B cell (primary cell): ENCODE measurements around the gene JPH3. TPM values are rescaled to one million over a fixed set of nuclear protein-coding genes. Genes with fewer than 3 reads are reported as not detected.

Source experiments
- ATAC-seq: fragments of 200-7000 bp; cut with Tn5 transposase; one replicate; pipeline ENCODE4 v1.10.0; 2021; ENCODE audit warnings: low read depth, mild to moderate bottlenecking, moderate number of reproducible peaks, moderate library complexity
- CTCF ChIA-PET: fragments of 350-600 bp; sonication (Branson Sonifier 250); formaldehyde crosslinking; loops from one replicate; lab custom pipeline; 2021; ENCODE audit warnings: antibody characterized with exemption, inconsistent platforms; lab: Charles Lee
- POLR2A ChIA-PET: fragments of 350-600 bp; sonication (Branson Sonifier 250); formaldehyde crosslinking; loops from one replicate; lab custom pipeline; 2021; ENCODE audit warnings: antibody characterized with exemption; lab: Charles Lee
- DNase-seq: peaks from one replicate; pipeline ENCODE4 v3.0.0; 2013
- H2AFZ ChIP-seq: 2 replicates; pipeline ENCODE4 v1.6.1; 2012; ENCODE audit warnings: mild to moderate bottlenecking, low read depth, low read length; ENCODE audit not compliant: insufficient read depth, poor library complexity, severe bottlenecking
- H3K27ac ChIP-seq, 2 donors: 1 replicate in 1 of 2; 2 replicates in 1 of 2; pipeline ENCODE4 v1.5.1; 2012 to 2013; ENCODE audit warnings: low read length in 2 of 2, mild to moderate bottlenecking in 2 of 2, moderate library complexity in 1 of 2
- H3K27me3 ChIP-seq, 4 experiments: fragments of 200-600 bp in 1 of 4; sonication (generic) in 1 of 4; replicated peaks in 1 of 4; 1 replicate in 2 of 4; 2 replicates in 2 of 4; pipeline versions ENCODE4 v1.6.1 to v1.7.0; 2013 to 2016; ENCODE audit warnings: low read length in 3 of 4, mild to moderate bottlenecking in 2 of 4, mixed read lengths in 1 of 4, moderate library complexity in 1 of 4; ENCODE audit not compliant: insufficient read depth in 4 of 4, control insufficient read depth in 3 of 4; ENCODE audit errors: control extremely low read depth in 1 of 4
- H3K36me3 ChIP-seq, 2 experiments: replicated peaks in 1 of 2; 1 replicate in 1 of 2; 2 replicates in 1 of 2; pipeline versions ENCODE4 v1.6.1 to v1.7.1; 2013; ENCODE audit warnings: low read length in 1 of 2; ENCODE audit not compliant: insufficient read depth in 2 of 2, control insufficient read depth in 1 of 2; ENCODE audit errors: control extremely low read depth in 1 of 2, extremely low read depth in 1 of 2
- H3K4me1 ChIP-seq, 2 donors: fragments of 200-600 bp in 1 of 2; sonication (generic) in 1 of 2; 1 replicate in 1 of 2; 2 replicates in 1 of 2; pipeline versions ENCODE4 v1.5.1 to v1.6.1; 2013 to 2017; ENCODE audit warnings: low read length in 2 of 2; ENCODE audit not compliant: control insufficient read depth in 2 of 2, insufficient read depth in 2 of 2
- H3K4me2 ChIP-seq: replicated peaks from 2 replicates; pipeline ENCODE3; 2012; ENCODE audit warnings: mild to moderate bottlenecking, low read depth, low read length; ENCODE audit not compliant: poor library complexity, severe bottlenecking
- H3K4me3 ChIP-seq, 5 experiments: fragments of 200-600 bp in 1 of 5; sonication (generic) in 1 of 5; 1 replicate in 3 of 5; 2 replicates in 2 of 5; pipeline versions ENCODE4 v1.5.1 to v1.7.0; 2011 to 2016; ENCODE audit warnings: low read length in 4 of 5, mild to moderate bottlenecking in 4 of 5, low read depth in 2 of 5, control low read depth in 1 of 5, moderate library complexity in 1 of 5; ENCODE audit not compliant: insufficient read depth in 1 of 5; ENCODE audit errors: control extremely low read depth in 1 of 5, extremely low read depth in 1 of 5
- H3K79me2 ChIP-seq: fragments of 200-600 bp; sonication (generic); one replicate; pipeline ENCODE4 v1.6.0; 2016; ENCODE audit warnings: low read length; ENCODE audit not compliant: control insufficient read depth, insufficient read depth
- H3K9ac ChIP-seq: fragments of 200-600 bp; sonication (generic); 2 replicates; pipeline ENCODE4 v1.6.1; 2017; ENCODE audit warnings: mild to moderate bottlenecking, low read length, moderate library complexity
- H3K9me3 ChIP-seq, 3 donors: one replicate each; pipeline versions ENCODE4 v1.6.1 to v1.7.1; 2013; ENCODE audit warnings: low read length in 2 of 3; ENCODE audit not compliant: control insufficient read depth in 2 of 3, insufficient read depth in 1 of 3; ENCODE audit errors: control extremely low read depth in 1 of 3
- H4K20me1 ChIP-seq: 2 replicates; pipeline ENCODE4 v1.6.0; 2012; ENCODE audit warnings: mild to moderate bottlenecking, low read length; ENCODE audit not compliant: insufficient read depth, control insufficient read depth, poor library complexity, severe bottlenecking
- H3K27ac Mint-ChIP-seq: one replicate; pipeline ENCODE4 v1.8.0; 2021; ENCODE audit warnings: mixed read lengths
- H3K27me3 Mint-ChIP-seq: one replicate; pipeline ENCODE4 v1.8.0; 2021; ENCODE audit warnings: mixed read lengths
- H3K4me1 Mint-ChIP-seq: one replicate; pipeline ENCODE4 v1.8.0; 2021; ENCODE audit warnings: mixed read lengths
- H3K4me3 Mint-ChIP-seq: one replicate; pipeline ENCODE4 v1.8.0; 2021; ENCODE audit warnings: mixed read lengths
- H3K9me3 Mint-ChIP-seq: one replicate; pipeline ENCODE4 v1.8.0; 2022; ENCODE audit warnings: mixed read lengths; ENCODE audit not compliant: insufficient read depth
- EZH2 ChIP-seq: IDR thresholded peaks from 2 replicates; pipeline ENCODE4 v1.6.1; 2012; ENCODE audit warnings: borderline replicate concordance, low read depth, mild to moderate bottlenecking, moderate library complexity, low read length; ENCODE audit not compliant: insufficient read depth, poor library complexity, severe bottlenecking
- WGBS: methylation state at CpG from one replicate; pipeline ENCODE4 v1.1.5; 2013; ENCODE audit warnings: missing lambda C conversion rate; ENCODE audit not compliant: insufficient coverage; 5-methylcytosine and 5-hydroxymethylcytosine counted together
- intact Hi-C: fragments of 100-400 bp; cut with micrococcal nuclease; formaldehyde crosslinking; loops from one replicate; pipeline ENCODE4 v1.10.0; 2022
- polyA plus RNA-seq: library from polyadenylated mRNA; depleted of rRNA; stranded (reverse); fragments of >200 nt; gene quantifications from 2 replicates; pipeline ENCODE4 v1.2.3, GENCODE V29; 2012
- total RNA-seq, 2 donors: library from RNA; stranded (reverse); fragments of 120-200 nt in 1 of 2; gene quantifications; 1 replicate in 1 of 2; 2 replicates in 1 of 2; pipeline versions ENCODE4 v1.2.3 to v1.2.4, GENCODE V29; 2013 to 2022
- TF ChIP-seq, protein P1 (sequence below): fragments of 200-600 bp; IDR thresholded peaks from one replicate; pipeline ENCODE4 v1.8.0; 2022; ENCODE audit warnings: antibody characterized with exemption, mild to moderate bottlenecking

The JPH3 gene
- total and polyA plus RNA-seq, 2 donors (not counting 1 experiment from before 2014, with no cell fraction given) = not detected

DNA sequence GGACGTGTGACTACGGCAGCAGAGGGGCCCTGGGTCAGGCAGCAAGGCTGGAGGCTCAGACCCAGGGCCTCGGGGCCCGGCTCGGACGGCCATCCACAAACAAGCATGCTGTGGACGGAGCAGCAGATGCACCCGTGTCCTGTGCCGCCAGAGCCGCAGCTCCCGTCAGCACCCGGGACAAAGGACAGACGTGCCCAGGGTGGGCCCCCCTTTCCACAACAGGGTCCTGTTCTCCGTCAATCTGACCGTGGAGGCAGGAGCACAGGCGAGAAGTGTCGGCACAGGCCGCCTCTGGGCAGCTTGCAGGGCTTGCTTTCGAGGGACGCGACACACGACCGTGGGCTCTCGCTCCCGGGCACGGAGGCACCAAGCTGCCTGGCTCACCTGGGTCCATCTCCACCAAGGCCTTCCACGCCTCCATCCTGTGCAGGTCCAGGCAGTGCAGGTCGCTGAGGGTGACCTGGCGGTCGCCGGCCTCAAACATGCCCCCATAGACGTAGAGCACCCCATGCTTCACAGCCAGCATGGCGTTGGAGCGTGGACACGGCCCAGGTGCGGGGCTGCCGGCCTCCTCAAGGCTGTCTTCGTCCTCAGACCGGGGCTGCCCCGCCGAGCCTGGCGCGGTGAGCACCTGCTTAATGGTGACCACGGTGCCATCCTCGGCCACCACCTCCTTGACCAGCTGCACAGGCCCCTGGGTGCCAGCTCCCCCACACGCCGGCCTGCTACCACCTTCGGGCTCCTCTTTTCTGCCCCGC, 106.8 kb downstream of the JPH3 start:
- Histone ChIP-seq H3K4me2 (no peak overlapping the region), H4K20me1 (peaks cover 6% of the 10 kb centered on the region), H3K27ac (no peak overlapping the region), H3K27me3 (no peaks in the 10 kb centered on the region), H2AFZ (no peak overlapping the region), H3K4me1 (peaks cover 5 to 7% of the 10 kb centered on the region in 2 donors), H3K36me3 (peaks cover 0 to 70% of the 10 kb centered on the region in 2 experiments), H3K9me3 (no peaks in the 10 kb centered on the region), H3K9ac (no peak overlapping the region), H3K4me3 (no peak overlapping the region), H3K79me2 (no peaks in the 10 kb centered on the region)
- Mint-ChIP-seq H3K4me1 (peaks cover 6% of the 10 kb centered on the region), H3K27me3 (no peaks in the 10 kb centered on the region), H3K27ac (no peak overlapping the region), H3K4me3 (no peak overlapping the region), H3K9me3 (no peaks in the 10 kb centered on the region)
- WGBS = 95% methylated on average over 47 of the region's 49 CpGs
- ChIA-PET POLR2A (no interaction called here), CTCF (no interaction called here)
- DNase-seq (no peak), ATAC-seq (no peak)
- intact Hi-C loops = no loop called here
- no peak for TF ChIP-seq EZH2
- TF ChIP-seq, protein P1, sequence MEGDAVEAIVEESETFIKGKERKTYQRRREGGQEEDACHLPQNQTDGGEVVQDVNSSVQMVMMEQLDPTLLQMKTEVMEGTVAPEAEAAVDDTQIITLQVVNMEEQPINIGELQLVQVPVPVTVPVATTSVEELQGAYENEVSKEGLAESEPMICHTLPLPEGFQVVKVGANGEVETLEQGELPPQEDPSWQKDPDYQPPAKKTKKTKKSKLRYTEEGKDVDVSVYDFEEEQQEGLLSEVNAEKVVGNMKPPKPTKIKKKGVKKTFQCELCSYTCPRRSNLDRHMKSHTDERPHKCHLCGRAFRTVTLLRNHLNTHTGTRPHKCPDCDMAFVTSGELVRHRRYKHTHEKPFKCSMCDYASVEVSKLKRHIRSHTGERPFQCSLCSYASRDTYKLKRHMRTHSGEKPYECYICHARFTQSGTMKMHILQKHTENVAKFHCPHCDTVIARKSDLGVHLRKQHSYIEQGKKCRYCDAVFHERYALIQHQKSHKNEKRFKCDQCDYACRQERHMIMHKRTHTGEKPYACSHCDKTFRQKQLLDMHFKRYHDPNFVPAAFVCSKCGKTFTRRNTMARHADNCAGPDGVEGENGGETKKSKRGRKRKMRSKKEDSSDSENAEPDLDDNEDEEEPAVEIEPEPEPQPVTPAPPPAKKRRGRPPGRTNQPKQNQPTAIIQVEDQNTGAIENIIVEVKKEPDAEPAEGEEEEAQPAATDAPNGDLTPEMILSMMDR = no peak

DNA sequence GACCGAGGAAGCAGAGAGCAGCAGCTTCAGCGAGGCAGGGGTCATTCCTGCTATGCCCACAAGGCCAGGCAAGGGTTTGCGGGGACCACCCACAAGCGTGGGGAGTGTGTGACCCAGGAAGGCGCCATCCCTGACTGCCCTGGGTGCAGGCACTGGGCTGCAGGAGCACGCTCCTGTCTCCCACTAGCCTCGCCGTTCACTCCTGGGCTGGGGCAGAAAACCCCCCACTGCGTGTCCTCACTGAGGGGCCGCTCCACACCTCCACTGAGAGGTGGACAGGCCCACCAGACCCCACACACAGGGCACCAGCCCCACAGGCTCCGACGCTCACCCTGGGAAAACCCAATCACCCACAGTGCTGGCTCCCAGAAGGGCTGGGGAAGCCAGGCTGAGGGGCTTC, 107.4 kb downstream of the JPH3 start:
- Histone ChIP-seq H3K9me3 (no peaks in the 10 kb centered on the region), H3K4me3 (no peak overlapping the region), H4K20me1 (peaks cover 6% of the 10 kb centered on the region), H3K4me2 (no peak overlapping the region), H3K27ac (no peak overlapping the region), H2AFZ (no peak overlapping the region), H3K36me3 (peaks cover 0 to 75% of the 10 kb centered on the region in 2 experiments), H3K27me3 (no peaks in the 10 kb centered on the region), H3K79me2 (no peaks in the 10 kb centered on the region), H3K4me1 (peaks cover 5 to 6% of the 10 kb centered on the region in 2 donors), H3K9ac (no peak overlapping the region)
- H3K9me3 Mint-ChIP-seq = no peaks in the 10 kb centered on the region
- DNase-seq (no peak), ATAC-seq (no peak)
- ChIA-PET CTCF (no interaction called here), POLR2A (no interaction called here)
- intact Hi-C loops = no loop called here
- H3K4me3 Mint-ChIP-seq = no peak overlapping the region
- no peaks in the 10 kb centered on the region for H3K27me3 Mint-ChIP-seq
- TF ChIP-seq EZH2 = no peak
- TF ChIP-seq, protein P1 = no peak
- peaks cover 5% of the 10 kb centered on the region for H3K4me1 Mint-ChIP-seq
- WGBS = 95% methylated on average over 12 of the region's 12 CpGs
- no peak overlapping the region for H3K27ac Mint-ChIP-seq
